Endothelial cell of umbilical vein (primary cell): ENCODE results near the gene HYI.

Experiments
- GATA2 ChIP-seq: IDR thresholded peaks from 2 replicates; pipeline ENCODE4 v1.7.0; 2011; ENCODE audit warnings: low read depth, mild to moderate bottlenecking, moderate library complexity, mixed read lengths, low read length; ENCODE audit not compliant: insufficient read length, insufficient read depth
- POLR2AphosphoS5 ChIP-seq: IDR thresholded peaks from 2 replicates; pipeline ENCODE4 v1.6.1; 2012; ENCODE audit warnings: low read depth, mild to moderate bottlenecking, control low read depth, low read length, moderate library complexity; ENCODE audit not compliant: insufficient read depth
- TF ChIP-seq, protein P1 (sequence below), 2 donors: IDR thresholded peaks; 1 replicate in 1 of 2; 2 replicates in 1 of 2; pipeline ENCODE4 v1.5.1; 2011; ENCODE audit warnings: low read length in 2 of 2, mild to moderate bottlenecking in 2 of 2, moderate library complexity in 2 of 2, control low read depth in 1 of 2, inconsistent platforms in 1 of 2, low read depth in 1 of 2; ENCODE audit not compliant: insufficient read depth in 1 of 2; ENCODE audit errors: extremely low read depth in 1 of 2

DNA sequence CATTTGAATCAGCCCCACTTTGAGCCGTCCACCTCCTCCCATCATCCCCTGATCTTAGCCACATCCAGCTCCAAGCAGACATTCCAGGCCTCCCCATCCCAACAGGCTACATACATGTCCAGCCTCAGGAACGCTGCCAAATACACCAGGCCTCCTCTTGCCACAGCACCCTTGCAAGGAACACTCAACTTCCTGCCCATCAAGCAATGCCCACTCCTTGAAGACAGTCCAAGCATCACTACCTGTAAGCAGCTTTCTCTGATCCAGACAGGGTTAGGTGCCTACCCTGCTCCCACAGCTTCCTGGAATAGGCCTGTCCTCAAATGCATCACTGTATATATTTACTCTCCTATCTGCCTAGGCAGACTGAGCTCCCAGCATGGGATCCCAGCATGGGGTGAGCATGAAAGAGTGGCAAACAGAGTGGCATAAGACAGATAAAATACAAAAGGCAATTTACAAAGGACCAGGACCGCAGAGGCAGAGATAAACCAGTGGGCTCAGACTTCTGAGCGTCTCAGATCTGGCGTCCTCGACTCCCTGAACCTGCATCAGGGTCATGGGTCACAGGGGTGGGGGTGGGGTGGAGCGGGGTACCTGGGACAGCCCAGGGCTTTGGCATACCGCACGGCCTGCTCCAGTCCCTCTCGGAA is 816 bp downstream of the HYI start:
- TF ChIP-seq GATA2 (no peak), POLR2AphosphoS5 (no peak)
- TF ChIP-seq, protein P1, sequence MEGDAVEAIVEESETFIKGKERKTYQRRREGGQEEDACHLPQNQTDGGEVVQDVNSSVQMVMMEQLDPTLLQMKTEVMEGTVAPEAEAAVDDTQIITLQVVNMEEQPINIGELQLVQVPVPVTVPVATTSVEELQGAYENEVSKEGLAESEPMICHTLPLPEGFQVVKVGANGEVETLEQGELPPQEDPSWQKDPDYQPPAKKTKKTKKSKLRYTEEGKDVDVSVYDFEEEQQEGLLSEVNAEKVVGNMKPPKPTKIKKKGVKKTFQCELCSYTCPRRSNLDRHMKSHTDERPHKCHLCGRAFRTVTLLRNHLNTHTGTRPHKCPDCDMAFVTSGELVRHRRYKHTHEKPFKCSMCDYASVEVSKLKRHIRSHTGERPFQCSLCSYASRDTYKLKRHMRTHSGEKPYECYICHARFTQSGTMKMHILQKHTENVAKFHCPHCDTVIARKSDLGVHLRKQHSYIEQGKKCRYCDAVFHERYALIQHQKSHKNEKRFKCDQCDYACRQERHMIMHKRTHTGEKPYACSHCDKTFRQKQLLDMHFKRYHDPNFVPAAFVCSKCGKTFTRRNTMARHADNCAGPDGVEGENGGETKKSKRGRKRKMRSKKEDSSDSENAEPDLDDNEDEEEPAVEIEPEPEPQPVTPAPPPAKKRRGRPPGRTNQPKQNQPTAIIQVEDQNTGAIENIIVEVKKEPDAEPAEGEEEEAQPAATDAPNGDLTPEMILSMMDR (IDR thresholded peaks at IDR 0.05; ENCODE audit: extremely low read depth in 1 of 2, insufficient read depth in 1 of 2, low read depth in 1 of 2, low read length in 2 of 2), result no peak
